ENCODE results near the gene CLEC1A. TPM values are rescaled to one million over a fixed set of nuclear protein-coding genes. Genes with fewer than 3 reads are reported as not detected.

The CLEC1A gene
- polyA plus RNA-seq, 1 donor from 2014 or later: not detected

DNA sequence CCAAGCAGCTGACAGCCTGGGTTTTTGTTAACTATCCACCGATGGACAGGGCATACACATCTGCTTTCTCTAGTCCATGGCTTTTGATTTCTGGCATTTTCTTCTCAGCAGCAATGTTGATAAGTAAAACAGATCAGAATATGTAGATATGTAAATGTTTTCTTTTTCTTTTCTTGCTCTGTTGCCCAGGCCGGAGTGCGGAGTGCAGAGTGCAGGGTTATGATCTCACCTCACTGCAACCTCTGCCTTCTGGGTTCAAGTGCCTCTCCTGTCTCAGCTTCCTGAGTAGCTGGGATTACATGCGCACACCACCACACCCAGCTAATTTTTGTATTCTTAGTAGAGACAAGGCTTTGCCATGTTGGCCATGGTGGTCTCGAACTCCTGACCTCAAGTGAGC lies 40.4 kb downstream of the CLEC1A start:
- H3K9me2 ChIP-seq (ENCODE audit: insufficient read depth, low read length): no peaks in the 10 kb centered on the region
- H4K20me1 ChIP-seq (ENCODE audit: insufficient read depth): no peaks in the 10 kb centered on the region
- no peak for TF ChIP-seq EZH2 (IDR thresholded peaks at IDR 0.05; ENCODE audit: borderline replicate concordance, insufficient read depth, low read length, poor library complexity, severe bottlenecking)
- TF ChIP-seq, protein P1, sequence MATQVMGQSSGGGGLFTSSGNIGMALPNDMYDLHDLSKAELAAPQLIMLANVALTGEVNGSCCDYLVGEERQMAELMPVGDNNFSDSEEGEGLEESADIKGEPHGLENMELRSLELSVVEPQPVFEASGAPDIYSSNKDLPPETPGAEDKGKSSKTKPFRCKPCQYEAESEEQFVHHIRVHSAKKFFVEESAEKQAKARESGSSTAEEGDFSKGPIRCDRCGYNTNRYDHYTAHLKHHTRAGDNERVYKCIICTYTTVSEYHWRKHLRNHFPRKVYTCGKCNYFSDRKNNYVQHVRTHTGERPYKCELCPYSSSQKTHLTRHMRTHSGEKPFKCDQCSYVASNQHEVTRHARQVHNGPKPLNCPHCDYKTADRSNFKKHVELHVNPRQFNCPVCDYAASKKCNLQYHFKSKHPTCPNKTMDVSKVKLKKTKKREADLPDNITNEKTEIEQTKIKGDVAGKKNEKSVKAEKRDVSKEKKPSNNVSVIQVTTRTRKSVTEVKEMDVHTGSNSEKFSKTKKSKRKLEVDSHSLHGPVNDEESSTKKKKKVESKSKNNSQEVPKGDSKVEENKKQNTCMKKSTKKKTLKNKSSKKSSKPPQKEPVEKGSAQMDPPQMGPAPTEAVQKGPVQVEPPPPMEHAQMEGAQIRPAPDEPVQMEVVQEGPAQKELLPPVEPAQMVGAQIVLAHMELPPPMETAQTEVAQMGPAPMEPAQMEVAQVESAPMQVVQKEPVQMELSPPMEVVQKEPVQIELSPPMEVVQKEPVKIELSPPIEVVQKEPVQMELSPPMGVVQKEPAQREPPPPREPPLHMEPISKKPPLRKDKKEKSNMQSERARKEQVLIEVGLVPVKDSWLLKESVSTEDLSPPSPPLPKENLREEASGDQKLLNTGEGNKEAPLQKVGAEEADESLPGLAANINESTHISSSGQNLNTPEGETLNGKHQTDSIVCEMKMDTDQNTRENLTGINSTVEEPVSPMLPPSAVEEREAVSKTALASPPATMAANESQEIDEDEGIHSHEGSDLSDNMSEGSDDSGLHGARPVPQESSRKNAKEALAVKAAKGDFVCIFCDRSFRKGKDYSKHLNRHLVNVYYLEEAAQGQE (IDR thresholded peaks at IDR 0.05; ENCODE audit: borderline replicate concordance): no peak
- TF ChIP-seq RAD21 (conservative IDR thresholded peaks at IDR 0.05): no peak
- TF ChIP-seq EP300 (conservative IDR thresholded peaks at IDR 0.05; ENCODE audit: poor library complexity, severe bottlenecking): no peak
- TF ChIP-seq SMC3 (conservative IDR thresholded peaks at IDR 0.05; ENCODE audit: poor library complexity): no peak
- TF ChIP-seq POLR2AphosphoS5 (IDR thresholded peaks at IDR 0.05): no peak
- no peak for TF ChIP-seq MXI1 (conservative IDR thresholded peaks at IDR 0.05; ENCODE audit: poor library complexity, severe bottlenecking)
- no peak for TF ChIP-seq CTCF (IDR thresholded peaks at IDR 0.05; ENCODE audit: poor library complexity, severe bottlenecking)
- no peak for TF ChIP-seq TAF1 (IDR thresholded peaks at IDR 0.05; ENCODE audit: low read depth)
- no peaks in the 10 kb centered on the region for H3K27me3 ChIP-seq (ENCODE audit: insufficient read depth, low read depth, low read length)
- H3K4me2 ChIP-seq (ENCODE audit: low read length): no peak overlapping the region
- no peak overlapping the region for H3K9ac ChIP-seq (ENCODE audit: low read length)
- no peaks in the 10 kb centered on the region for H3K36me3 ChIP-seq (ENCODE audit: insufficient read depth, low read length)
- no peaks in the 10 kb centered on the region for H3K9me3 ChIP-seq (ENCODE audit: low read length)
- H2AFZ ChIP-seq (ENCODE audit: low read depth, low read length): no peak overlapping the region
- H3K79me2 ChIP-seq (replicated peaks; ENCODE audit: insufficient read depth, low read length): no peaks in the 10 kb centered on the region
- H3F3A ChIP-seq (ENCODE audit: insufficient read depth, low read length, poor library complexity, severe bottlenecking): no peaks in the 10 kb centered on the region
- no peak overlapping the region for H3K27ac ChIP-seq (ENCODE audit: low read length)
- H3K4me3 ChIP-seq (ENCODE audit: low read length): no peak overlapping the region

GRCh38 chr12:10052193-10052913 lies 46.4 kb downstream of the CLEC1A start:
- H3K27ac ChIP-seq (ENCODE audit: low read length): no peak overlapping the region
- no peak overlapping the region for H3K9ac ChIP-seq (ENCODE audit: low read length)
- H3K9me2 ChIP-seq (ENCODE audit: insufficient read depth, low read length): no peaks in the 10 kb centered on the region
- H3F3A ChIP-seq (ENCODE audit: insufficient read depth, low read length, poor library complexity, severe bottlenecking): no peaks in the 10 kb centered on the region
- no peaks in the 10 kb centered on the region for H3K27me3 ChIP-seq (ENCODE audit: insufficient read depth, low read depth, low read length)
- no peak overlapping the region for H2AFZ ChIP-seq (ENCODE audit: low read depth, low read length)
- no peak overlapping the region for H3K4me3 ChIP-seq (ENCODE audit: low read length)
- H3K4me2 ChIP-seq (ENCODE audit: low read length): no peak overlapping the region
- TF ChIP-seq SMC3 (conservative IDR thresholded peaks at IDR 0.05; ENCODE audit: poor library complexity): no peak
- TF ChIP-seq MXI1 (conservative IDR thresholded peaks at IDR 0.05; ENCODE audit: poor library complexity, severe bottlenecking): no peak
- no peak for TF ChIP-seq TAF1 (IDR thresholded peaks at IDR 0.05; ENCODE audit: low read depth)
- no peak for TF ChIP-seq EZH2 (IDR thresholded peaks at IDR 0.05; ENCODE audit: borderline replicate concordance, insufficient read depth, low read length, poor library complexity, severe bottlenecking)
- TF ChIP-seq, protein P1 (IDR thresholded peaks at IDR 0.05; ENCODE audit: borderline replicate concordance): no peak
- no peak for TF ChIP-seq RAD21 (conservative IDR thresholded peaks at IDR 0.05)
- no peak for TF ChIP-seq EP300 (conservative IDR thresholded peaks at IDR 0.05; ENCODE audit: poor library complexity, severe bottlenecking)
- TF ChIP-seq CTCF (IDR thresholded peaks at IDR 0.05; ENCODE audit: poor library complexity, severe bottlenecking): no peak
- TF ChIP-seq POLR2AphosphoS5 (IDR thresholded peaks at IDR 0.05): no peak
- no peaks in the 10 kb centered on the region for H3K79me2 ChIP-seq (replicated peaks; ENCODE audit: insufficient read depth, low read length)
- H3K9me3 ChIP-seq (ENCODE audit: low read length): no peaks in the 10 kb centered on the region
- no peaks in the 10 kb centered on the region for H3K36me3 ChIP-seq (ENCODE audit: insufficient read depth, low read length)
- H4K20me1 ChIP-seq (ENCODE audit: insufficient read depth): no peaks in the 10 kb centered on the region
